Astrocyte (in vitro differentiated cells and primary cell): ENCODE measurements around the gene UFD1.

ENCODE experiments used
- CTCF ChIP-seq: IDR thresholded peaks from 2 replicates; pipeline ENCODE4 v1.5.1; 2011; ENCODE audit warnings: low read depth, mild to moderate bottlenecking, inconsistent platforms, low read length, moderate library complexity; ENCODE audit not compliant: insufficient read depth
- EZH2 ChIP-seq: IDR thresholded peaks from 2 replicates; pipeline ENCODE4 v1.6.1; 2012; ENCODE audit warnings: mild to moderate bottlenecking, low read length, inconsistent platforms; ENCODE audit not compliant: insufficient read depth

- no peak for TF ChIP-seq CTCF
- TF ChIP-seq EZH2 = no peak
These were observed 27.4 kb downstream of the UFD1 start for GRCh38 chr22:19451570-19451969.
